HCT116 (cell line): ENCODE measurements around the gene DHDDS.

Source experiments
- POLR2A ChIP-seq: IDR thresholded peaks from 2 replicates; pipeline ENCODE4 v1.7.0; 2011; ENCODE audit warnings: borderline replicate concordance; ENCODE audit not compliant: insufficient read depth, insufficient read length; ENCODE audit errors: extremely low read depth
- POLR2AphosphoS5 ChIP-seq: IDR thresholded peaks from 2 replicates; pipeline ENCODE4 v1.6.1; 2011; ENCODE audit warnings: mild to moderate bottlenecking, low read depth, low read length, moderate library complexity
- RAD21 ChIP-seq: IDR thresholded peaks from 2 replicates; pipeline ENCODE4 v1.6.1; 2012; ENCODE audit warnings: low read depth, mild to moderate bottlenecking
- TF ChIP-seq, protein P1 (sequence below), 3 experiments: fragments of 200-600 bp in 1 of 3; sonication (generic) in 1 of 3; IDR thresholded peaks in 2 of 3; conservative IDR thresholded peaks in 1 of 3; 2 replicates each; pipeline ENCODE4 v1.5.1; 2012 to 2017; ENCODE audit warnings: low read depth in 2 of 3, low read length in 2 of 3, antibody characterized with exemption in 1 of 3, borderline replicate concordance in 1 of 3, control low read depth in 1 of 3, mild to moderate bottlenecking in 1 of 3, mixed read lengths in 1 of 3, mixed run types in 1 of 3, moderate library complexity in 1 of 3; ENCODE audit not compliant: insufficient read depth in 1 of 3
- TF ChIP-seq, protein P2 (sequence below): IDR thresholded peaks from 2 replicates; pipeline ENCODE4 v1.6.1; 2012; ENCODE audit warnings: low read depth

DNA sequence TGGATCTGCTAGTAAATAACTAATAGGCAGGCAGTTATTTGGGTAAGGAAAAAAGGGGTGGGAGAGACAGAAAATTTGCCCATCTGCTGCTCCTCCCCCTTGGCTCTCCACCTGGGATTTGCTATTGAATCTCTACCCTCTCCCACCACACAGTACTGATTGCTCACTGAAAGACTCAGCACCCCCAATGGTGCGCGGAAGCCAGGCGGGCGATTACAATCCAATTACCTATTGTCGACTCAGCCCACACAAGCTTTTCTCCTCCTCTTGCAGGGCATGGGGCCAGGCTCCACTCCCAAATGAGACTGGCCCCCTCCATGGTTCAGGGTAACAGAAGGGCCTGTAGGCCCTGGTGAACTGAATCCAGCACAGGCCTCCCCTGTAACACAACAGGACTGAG, 37.4 kb downstream of the DHDDS start:
- TF ChIP-seq, protein P1, sequence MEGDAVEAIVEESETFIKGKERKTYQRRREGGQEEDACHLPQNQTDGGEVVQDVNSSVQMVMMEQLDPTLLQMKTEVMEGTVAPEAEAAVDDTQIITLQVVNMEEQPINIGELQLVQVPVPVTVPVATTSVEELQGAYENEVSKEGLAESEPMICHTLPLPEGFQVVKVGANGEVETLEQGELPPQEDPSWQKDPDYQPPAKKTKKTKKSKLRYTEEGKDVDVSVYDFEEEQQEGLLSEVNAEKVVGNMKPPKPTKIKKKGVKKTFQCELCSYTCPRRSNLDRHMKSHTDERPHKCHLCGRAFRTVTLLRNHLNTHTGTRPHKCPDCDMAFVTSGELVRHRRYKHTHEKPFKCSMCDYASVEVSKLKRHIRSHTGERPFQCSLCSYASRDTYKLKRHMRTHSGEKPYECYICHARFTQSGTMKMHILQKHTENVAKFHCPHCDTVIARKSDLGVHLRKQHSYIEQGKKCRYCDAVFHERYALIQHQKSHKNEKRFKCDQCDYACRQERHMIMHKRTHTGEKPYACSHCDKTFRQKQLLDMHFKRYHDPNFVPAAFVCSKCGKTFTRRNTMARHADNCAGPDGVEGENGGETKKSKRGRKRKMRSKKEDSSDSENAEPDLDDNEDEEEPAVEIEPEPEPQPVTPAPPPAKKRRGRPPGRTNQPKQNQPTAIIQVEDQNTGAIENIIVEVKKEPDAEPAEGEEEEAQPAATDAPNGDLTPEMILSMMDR (IDR thresholded peaks at IDR 0.05 in 2 of 3, conservative IDR thresholded peaks at IDR 0.05 in 1 of 3; ENCODE audit: borderline replicate concordance in 1 of 3, insufficient read depth in 1 of 3, low read depth in 2 of 3, low read length in 2 of 3): no peak
- TF ChIP-seq POLR2AphosphoS5: no peak
- no peak for TF ChIP-seq POLR2A
- TF ChIP-seq, protein P2, sequence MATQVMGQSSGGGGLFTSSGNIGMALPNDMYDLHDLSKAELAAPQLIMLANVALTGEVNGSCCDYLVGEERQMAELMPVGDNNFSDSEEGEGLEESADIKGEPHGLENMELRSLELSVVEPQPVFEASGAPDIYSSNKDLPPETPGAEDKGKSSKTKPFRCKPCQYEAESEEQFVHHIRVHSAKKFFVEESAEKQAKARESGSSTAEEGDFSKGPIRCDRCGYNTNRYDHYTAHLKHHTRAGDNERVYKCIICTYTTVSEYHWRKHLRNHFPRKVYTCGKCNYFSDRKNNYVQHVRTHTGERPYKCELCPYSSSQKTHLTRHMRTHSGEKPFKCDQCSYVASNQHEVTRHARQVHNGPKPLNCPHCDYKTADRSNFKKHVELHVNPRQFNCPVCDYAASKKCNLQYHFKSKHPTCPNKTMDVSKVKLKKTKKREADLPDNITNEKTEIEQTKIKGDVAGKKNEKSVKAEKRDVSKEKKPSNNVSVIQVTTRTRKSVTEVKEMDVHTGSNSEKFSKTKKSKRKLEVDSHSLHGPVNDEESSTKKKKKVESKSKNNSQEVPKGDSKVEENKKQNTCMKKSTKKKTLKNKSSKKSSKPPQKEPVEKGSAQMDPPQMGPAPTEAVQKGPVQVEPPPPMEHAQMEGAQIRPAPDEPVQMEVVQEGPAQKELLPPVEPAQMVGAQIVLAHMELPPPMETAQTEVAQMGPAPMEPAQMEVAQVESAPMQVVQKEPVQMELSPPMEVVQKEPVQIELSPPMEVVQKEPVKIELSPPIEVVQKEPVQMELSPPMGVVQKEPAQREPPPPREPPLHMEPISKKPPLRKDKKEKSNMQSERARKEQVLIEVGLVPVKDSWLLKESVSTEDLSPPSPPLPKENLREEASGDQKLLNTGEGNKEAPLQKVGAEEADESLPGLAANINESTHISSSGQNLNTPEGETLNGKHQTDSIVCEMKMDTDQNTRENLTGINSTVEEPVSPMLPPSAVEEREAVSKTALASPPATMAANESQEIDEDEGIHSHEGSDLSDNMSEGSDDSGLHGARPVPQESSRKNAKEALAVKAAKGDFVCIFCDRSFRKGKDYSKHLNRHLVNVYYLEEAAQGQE: no peak
- no peak for TF ChIP-seq RAD21
